ENCODE results near the gene PDCL3.

Gene PDCL3

DNA sequence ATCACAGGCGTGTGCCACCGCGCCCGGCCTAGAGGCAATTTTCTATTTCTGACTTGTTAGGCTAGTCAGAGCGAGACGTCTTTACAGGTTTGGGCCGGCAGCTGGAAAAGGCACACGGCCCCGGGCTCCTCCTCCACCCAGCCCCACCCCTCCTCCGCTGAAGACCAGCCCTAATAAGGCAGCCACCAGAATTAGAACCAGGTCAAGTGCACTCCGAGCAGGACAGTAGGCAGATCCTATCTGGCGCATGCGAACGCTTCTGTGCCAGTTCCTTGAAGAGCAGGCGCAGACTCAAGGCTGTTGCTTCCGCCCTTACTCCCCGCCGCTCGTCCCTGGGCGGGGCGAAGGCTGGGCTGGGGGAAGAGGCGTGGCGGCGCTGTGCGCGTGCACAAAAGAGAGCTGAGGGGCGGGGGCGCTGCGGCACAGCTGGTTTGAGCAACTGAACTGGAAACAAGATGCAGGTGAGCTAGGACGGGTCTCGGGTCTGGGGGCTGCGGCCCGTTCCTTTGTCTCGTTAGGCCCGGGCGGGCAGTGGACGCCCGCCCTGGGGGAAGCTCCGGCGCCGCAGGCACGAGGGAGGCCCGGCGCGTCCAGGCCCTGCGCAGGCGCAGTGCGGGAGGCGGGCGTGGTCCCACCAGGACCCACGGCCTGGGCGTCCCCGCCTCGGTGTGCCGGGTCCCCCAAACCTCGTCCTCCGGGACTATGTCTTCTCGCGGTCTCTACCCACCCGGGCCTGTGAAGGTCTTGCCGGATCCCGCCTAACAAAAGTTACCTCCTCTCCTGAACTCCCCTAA is at the start of gene PDCL3:
Gene PDCL3 (plus strand): TSS at position 381 of the 794 bp plus-strand sequence. CDS start 75 bp downstream, at position 456.
- peak; percentile 85 for DNase-seq

GRCh38 chr2:100513650-100514049 is 49.1 kb upstream of the PDCL3 start:
- no peak for DNase-seq

DNA sequence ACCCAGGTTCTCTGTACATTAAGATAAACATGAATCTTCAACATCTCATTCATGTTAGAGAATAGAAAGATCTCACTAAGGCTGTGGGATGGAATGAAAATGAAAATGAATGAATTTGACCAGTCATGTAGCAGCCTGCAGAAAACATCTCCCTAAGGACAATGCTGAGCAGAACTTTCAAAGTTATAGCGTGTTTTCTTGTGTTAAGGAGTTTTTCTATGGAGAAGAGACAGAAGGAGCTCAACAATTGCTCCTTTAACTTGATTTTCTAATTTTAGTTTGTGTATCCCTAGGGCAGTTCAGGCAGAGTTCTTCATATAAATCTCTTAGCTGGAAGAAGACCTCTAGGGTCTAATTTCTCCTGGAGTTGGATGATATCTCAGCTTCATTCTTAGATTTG is 45.2 kb upstream of the PDCL3 start:
- DNase-seq = no peak

GRCh38 chr2:100518801-100519200 is 44.0 kb upstream of the PDCL3 start:
- no peak for DNase-seq

DNA sequence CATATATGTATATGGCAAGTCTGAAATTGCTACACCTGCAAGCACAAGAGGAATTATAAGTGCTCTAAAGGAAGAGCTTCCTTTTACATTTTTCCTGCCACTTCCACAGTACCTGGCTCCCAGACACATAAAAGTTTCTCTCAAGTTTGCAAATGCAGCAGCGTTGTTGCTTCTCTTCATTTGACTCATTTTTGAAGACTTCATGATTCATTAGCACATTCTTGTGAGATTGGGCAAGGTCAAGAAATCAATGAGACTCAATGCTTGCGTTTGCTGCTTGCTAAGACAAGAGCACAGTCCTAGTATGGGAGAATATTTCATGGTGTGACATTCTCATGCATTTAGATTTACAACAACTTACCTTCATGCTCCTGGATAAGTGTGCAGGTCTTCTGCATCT is 42.6 kb upstream of the PDCL3 start:
- no peak for DNase-seq

DNA sequence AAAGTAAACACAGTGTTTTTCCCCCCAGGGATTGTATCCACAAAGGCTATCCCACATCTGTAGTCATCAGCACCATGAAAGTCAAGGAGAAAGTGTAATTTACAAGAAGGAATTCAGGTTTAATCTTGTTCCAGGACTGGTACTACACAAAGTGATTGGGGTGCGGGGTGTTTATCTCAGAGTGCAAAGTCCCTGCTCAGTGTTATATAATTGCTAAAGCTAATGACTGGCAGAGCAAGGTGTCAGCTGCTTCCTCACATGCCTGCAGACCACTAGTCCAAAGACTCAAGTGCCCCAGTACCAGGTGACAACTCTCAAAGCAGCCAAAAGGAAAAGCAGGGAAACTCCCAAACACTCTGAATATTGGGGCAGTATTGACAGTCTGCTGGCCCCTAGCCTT is 40.4 kb upstream of the PDCL3 start:
- no peak for DNase-seq

GRCh38 chr2:100524331-100524730 is 38.5 kb upstream of the PDCL3 start:
- DNase-seq = no peak

DNA sequence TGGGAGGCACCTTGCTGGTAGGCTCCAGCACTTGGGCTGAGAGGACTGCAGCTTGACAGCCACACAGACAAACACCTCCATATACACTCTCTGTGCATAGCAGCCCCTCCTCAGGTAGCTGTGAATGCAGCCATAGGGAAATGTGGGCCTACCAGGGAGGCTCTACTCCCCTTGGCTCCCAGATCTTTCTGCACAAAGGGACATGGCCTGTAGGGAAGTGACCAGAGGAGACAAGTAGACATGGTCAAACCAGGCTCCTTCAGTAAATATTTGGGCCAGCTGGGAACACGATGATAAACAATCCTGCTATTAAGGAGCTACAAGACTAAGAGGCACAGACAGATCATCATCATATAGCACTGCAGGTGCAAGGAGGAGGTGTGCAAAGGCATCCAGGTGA is 35.9 kb upstream of the PDCL3 start:
- DNase-seq = no peak

DNA sequence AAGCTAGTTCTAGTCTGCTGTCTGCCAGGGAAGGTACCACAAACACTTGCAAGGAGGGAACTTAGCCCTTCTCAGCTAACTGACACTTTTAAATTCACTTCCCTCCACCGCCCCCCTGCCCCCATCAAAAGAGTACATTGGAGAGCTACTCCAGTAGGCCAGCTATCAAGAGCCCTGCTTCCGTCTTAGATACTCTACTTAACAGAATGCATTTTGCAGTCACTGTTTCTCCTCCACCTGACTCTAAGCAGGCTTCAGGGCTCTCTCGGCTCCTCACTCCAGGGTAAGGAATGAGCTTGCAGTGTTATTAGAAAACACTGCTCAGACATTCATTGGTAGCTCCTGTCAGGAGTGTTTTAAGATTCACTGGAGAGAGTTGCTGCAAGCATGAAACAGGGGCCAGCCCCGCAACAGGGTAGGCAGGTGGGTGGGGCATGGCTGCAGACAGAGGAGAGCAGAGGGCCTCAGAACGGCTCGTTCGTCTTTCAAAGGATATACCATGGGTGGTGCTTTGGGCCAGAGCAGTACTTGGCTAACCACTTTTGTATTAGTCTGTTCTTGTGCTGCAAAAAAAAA is 35.3 kb upstream of the PDCL3 start:
- DNase-seq = no peak

DNA sequence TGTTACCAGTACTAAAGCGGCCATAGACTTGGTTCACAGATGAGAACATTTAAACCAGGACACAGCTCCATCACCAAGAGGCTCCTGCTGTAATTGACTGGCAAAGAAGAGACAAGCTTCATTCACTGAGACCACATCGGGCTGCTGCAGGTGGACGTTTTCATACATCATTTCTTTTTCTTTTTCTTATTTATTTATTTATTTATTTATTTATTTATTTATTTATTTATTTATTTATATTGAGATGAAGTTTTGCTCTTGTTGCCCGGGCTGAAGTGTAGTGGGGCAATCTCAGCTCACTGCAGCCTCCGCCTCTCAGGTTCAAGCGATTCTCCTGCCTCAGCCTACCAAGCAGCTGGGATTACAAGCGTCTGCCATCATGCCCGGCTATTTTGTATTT is 33.6 kb upstream of the PDCL3 start:
- no peak for DNase-seq

DNA sequence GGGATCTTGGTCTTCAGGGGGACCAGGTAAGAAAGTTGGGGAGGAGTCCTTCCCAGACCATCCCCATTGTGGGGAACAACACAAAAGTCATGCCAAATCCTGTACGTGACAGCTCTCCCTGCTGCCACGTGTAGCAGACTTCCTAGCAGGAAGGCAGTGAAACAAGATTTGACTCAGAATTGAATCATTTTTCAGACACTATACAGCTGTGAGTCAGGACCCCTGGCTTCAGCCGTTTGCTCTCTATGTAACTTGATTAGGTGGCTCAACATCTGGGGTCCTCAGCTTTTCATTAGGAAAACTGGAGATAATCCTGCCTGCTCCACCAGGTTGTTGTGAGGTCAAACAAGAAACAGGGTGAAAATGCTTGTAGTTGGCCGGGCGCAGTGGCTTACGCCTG is 32.9 kb upstream of the PDCL3 start:
- no peak for DNase-seq

DNA sequence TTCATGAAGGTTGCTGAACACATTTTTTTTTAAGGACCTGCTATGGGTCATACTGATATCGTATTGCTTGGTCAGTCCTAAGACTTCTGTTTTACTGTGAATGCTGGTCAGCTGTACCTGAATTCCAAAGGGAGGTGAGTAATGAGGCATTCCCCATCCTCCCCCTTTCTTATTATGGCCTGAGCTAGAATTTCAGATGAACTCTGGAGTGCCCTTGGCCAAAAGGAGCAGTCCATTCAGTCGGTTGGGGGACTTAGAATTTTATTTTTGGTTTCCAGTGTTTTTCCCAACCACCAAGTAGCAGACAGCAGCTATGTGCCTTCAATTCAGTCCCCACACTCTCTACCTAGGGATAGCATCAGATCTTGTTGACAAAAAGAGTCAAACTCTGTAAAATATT is 26.9 kb upstream of the PDCL3 start:
- DNase-seq = no peak

DNA sequence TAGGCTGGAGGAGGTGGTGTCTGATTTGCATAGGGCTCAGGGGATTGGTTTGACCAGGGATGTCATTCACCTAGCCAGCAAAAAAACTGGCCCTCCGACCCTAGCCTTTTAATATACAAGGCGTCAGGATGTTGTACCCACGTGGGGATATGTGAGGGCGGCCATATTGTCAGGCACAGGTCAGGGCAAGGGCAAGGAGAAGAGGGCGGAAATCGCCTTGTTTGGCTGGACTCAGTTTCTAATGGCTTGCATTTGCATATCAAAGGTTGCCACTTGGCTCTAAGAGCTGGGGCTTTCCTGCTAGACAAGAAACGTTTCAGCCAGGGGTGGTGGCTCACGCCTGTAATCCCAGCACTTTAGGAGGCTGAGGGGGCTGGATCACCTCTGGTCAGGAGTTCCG is 24.9 kb upstream of the PDCL3 start:
- no peak for DNase-seq

DNA sequence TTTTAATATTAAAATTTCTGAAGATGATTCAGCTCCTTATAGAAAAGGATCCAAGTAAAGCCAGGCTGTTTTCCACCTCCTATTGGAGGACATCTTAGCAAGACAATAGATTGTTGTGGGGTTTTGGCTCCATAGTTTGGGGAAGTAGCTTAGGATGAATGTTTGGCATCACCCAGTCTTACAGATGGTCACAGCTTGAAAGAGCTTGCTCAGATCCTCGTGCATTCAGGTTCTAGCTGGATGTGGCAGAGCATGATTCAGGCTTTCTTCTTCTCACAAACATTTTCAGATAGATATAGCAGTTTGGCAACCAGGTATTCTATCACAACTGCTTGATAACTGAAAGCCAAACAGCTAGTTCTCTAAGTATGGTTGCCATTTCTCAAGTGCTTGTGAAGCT is 23.6 kb upstream of the PDCL3 start:
- DNase-seq = no peak

GRCh38 chr2:100541404-100541803 is 21.4 kb upstream of the PDCL3 start:
- DNase-seq = no peak

- no peak for DNase-seq
Observed at GRCh38 chr2:100542418-100542817, 20.4 kb upstream of the PDCL3 start.

DNA sequence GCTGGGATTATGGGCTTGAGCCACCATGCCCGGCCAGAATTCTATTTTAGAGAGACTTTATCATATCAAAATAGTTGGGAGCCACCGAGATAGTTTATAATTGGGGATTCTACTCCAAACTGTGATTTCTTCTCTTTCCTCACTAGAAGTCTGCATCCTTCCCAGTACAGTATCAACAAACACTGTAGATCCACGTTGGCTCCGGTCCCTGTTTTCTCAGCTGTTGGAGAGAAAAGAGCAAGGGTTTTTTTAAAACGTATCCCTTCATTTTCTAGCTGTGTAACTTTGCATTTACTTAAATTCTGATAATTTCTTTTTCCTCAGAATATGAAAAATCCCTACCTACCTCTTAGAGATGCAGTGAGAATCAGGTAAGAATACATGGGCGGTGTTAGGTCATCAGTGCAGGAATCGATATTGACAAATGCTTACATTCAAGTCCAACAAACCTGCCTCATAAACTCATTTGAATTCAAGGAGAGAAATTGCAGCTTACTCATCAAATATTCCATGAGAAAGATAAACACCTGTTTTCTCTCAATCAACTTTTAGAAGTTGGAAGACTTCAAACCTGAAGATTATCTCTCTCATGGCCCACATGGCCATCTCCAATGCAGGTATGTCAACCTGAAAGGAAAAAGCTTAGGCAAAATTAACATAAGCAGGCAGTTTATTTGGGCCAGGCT is 17.7 kb upstream of the PDCL3 start:
- DNase-seq = no peak

DNA sequence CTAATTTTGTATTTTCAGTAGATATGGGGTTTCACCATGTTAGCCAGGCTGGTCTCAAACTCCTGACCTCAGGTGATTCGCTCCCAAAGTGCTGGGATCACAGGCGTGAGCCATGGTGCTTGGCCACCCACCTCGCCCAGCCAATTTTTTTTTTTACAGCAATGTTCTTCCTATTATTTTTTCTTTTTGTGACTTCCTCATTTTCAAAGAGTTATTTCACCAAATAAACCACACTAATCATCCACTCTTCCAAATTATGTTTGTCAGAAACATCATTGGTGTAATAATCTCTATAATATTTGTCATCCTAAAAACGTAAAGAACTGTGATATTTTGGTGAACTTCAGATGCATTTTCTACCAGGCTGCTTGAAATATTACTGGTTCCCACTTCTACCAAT is 16.3 kb upstream of the PDCL3 start:
- no peak for DNase-seq

- DNase-seq = no peak
Observed at GRCh38 chr2:100548771-100549170, 14.0 kb upstream of the PDCL3 start.

DNA sequence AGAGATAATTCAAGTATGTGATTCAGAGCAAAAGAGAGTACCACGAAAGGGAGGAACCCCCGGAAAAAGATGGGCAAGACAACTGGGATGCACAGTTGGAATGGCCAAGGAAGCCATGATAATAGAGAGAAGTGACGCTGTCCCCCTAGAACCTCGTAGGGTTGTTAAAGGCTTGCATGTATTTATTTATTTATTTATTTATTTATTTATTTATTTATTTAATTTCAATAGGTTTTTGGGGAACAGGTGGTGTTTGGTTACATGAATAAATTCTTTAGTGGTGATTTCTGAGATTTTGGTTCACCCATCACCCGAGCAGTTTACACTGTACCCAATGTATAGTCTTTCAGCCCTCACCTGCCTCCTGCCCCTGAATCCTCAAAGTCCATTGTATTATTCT is 11.5 kb upstream of the PDCL3 start:
- DNase-seq = no peak

DNA sequence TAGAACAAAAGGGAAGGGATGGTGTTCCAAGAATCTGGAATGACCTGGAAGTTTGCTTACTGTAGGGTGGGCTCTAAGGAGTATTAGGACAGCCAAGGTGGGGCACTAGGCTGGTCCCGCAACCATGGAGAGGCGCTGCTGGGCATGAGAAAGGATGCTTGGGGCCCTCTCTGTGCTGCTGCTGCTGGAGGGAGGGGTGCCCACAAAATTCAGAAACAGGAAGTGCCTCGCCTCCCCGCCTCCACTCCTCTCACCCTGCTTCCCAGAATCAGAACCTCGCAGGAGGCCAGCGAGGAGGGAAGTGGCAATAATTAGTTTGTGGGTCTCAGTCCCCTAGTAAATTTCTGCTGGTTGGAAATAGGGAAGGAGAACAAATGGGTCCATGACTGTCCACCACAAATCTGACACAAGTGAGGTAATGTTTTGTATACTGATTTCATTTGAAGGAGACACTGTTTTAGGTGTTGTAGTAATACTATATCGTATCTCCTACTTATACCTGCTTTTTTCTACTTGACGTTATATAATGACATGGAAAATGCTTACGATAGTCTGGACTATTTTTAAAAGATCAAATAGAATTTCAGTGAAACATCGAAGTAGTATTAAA is 7.9 kb upstream of the PDCL3 start:
- DNase-seq = no peak

DNA sequence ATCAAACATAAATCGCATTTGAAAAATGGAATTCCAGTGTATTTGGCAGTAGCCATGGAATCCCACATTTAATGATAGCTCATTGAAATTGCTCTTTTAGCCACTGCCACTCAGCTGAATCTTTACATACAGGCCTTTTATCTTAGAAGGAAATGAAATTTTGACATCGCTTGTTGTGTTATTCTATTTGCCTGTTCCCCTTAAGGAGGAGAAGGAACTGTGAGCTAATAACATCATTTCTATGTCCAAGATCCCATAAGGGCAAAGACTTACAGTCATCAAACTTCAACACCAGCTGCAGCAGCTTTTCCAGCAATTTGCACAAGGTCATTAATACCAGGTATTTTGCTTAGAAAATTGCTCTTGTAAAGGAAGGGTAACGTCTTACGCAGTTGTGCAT is 6.0 kb upstream of the PDCL3 start:
- DNase-seq = no peak

DNA sequence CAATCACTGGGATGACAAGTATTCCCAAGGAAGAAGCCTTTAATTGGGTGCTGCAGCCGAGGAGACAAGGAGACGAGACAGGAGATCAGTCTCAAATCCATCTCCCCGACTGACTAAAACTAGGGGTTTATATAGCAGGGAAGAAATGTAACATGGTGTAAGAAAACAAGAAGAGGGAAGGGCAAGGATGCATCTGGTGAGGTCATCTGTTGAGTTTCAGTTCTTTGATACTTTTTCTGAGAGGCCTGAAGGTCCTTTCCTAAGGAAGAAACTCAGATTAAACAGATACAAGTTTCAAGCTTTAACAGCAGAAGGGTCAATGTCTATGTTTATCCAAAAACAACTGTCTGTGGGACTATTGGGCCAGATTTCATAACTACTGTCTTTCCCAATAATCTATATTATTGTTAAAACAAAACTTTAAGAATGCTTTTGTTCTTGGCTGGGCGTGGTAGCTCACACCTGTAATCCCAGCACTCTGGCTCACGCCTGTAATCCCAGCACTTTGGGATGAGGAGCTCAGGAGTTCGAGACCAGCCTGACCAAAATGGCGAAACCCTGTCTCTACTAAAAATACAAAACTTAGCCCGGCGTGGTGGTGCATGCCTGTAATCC is 2.5 kb upstream of the PDCL3 start:
- DNase-seq = no peak

Measured in NCI-H1048 (cell line).